Measurements from ENCODE around the gene ARL9.
A peak's percentile ranks its signal among the peaks of the same experiment; 100 is the strongest.
"Not testable (repeated sequence)": the region's sequence is repeated elsewhere in the genome, so short reads cannot be mapped to it uniquely, and the experiment has no call there.

ARL9 gene, protein sequence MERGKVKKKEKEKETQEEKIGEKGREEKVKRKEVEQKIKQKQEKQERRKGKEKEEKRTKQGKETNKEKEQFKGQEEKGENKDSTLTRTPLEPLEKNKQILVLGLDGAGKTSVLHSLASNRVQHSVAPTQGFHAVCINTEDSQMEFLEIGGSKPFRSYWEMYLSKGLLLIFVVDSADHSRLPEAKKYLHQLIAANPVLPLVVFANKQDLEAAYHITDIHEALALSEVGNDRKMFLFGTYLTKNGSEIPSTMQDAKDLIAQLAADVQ
- 0 to 0.26 (median 0.19) reads per million in 3 donors for total RNA-seq

GRCh38 chr4:56505269-56506130, at the start of gene ARL9:
Gene ARL9, plus strand, starts transcription at chr4:56505791. Its CDS starts 72 bp downstream, at chr4:56505863.
- Histone ChIP-seq H3K4me1 (ENCODE audit: control insufficient read depth, insufficient read depth, low read length, poor library complexity, severe bottlenecking) (peaks cover 10% of the 10 kb centered on the region), H3K27me3 (replicated peaks; ENCODE audit: control insufficient read depth, insufficient read depth, low read length, poor library complexity, severe bottlenecking) (no peaks in the 10 kb centered on the region), H3K27ac (ENCODE audit: insufficient read depth, low read length, poor library complexity, severe bottlenecking) (no peak within 1 kb of the TSS), H3K36me3 (ENCODE audit: control insufficient read depth, insufficient read depth, low read length) (peaks cover 9% of the 10 kb centered on the region), H3K9me3 (ENCODE audit: control insufficient read depth, low read length) (no peaks in the 10 kb centered on the region), H3K4me3 (ENCODE audit: insufficient read depth, low read depth, low read length, poor library complexity, severe bottlenecking) (peak within 1 kb of the TSS; percentile 52)
- peak; percentile 25 to 45 (median 26) for DNase-seq

GRCh38 chr4:56460085-56460484, 45.5 kb upstream of the ARL9 start:
- no peak for DNase-seq
- Histone ChIP-seq H3K27me3 (replicated peaks; ENCODE audit: control insufficient read depth, insufficient read depth, low read length, poor library complexity, severe bottlenecking) (no peaks in the 10 kb centered on the region), H3K9me3 (ENCODE audit: control insufficient read depth, low read length) (no peaks in the 10 kb centered on the region), H3K4me1 (ENCODE audit: control insufficient read depth, insufficient read depth, low read length, poor library complexity, severe bottlenecking) (no peaks in the 10 kb centered on the region), H3K4me3 (ENCODE audit: insufficient read depth, low read depth, low read length, poor library complexity, severe bottlenecking) (no peak overlapping the region), H3K36me3 (ENCODE audit: control insufficient read depth, insufficient read depth, low read length) (peaks cover 20% of the 10 kb centered on the region), H3K27ac (ENCODE audit: insufficient read depth, low read length, poor library complexity, severe bottlenecking) (no peak overlapping the region)

DNA sequence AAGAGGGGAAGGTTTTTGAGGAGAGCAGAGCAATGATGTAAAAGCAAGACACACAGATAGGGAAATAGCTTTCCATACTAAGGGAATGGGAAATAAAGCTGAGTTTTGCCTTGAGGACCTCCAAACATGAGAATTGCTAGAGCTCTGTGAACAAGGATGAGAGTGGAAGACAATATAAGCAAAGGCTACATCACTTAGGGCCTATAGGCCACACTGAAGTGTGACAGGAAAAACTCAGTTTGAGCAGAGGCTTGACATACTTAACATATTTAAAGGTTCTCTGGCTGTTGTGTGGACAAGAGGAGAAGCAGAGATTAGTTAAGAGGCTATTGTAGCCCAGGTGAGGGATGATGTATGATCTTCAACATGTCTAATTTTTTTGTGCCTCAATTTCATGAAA, 43.4 kb upstream of the ARL9 start:
- H3K9me3 ChIP-seq (ENCODE audit: control insufficient read depth, low read length) = no peaks in the 10 kb centered on the region
- peaks cover 13% of the 10 kb centered on the region for H3K4me1 ChIP-seq (ENCODE audit: control insufficient read depth, insufficient read depth, low read length, poor library complexity, severe bottlenecking)
- H3K36me3 ChIP-seq (ENCODE audit: control insufficient read depth, insufficient read depth, low read length) = peaks cover 20% of the 10 kb centered on the region
- no peak for DNase-seq
- no peak overlapping the region for H3K4me3 ChIP-seq (ENCODE audit: insufficient read depth, low read depth, low read length, poor library complexity, severe bottlenecking)
- no peak overlapping the region for H3K27ac ChIP-seq (ENCODE audit: insufficient read depth, low read length, poor library complexity, severe bottlenecking)
- H3K27me3 ChIP-seq (replicated peaks; ENCODE audit: control insufficient read depth, insufficient read depth, low read length, poor library complexity, severe bottlenecking) = no peaks in the 10 kb centered on the region

- no peaks in the 10 kb centered on the region for H3K27me3 ChIP-seq (replicated peaks; ENCODE audit: control insufficient read depth, insufficient read depth, low read length, poor library complexity, severe bottlenecking)
- peaks cover 21% of the 10 kb centered on the region for H3K4me1 ChIP-seq (ENCODE audit: control insufficient read depth, insufficient read depth, low read length, poor library complexity, severe bottlenecking)
- no peak overlapping the region for H3K27ac ChIP-seq (ENCODE audit: insufficient read depth, low read length, poor library complexity, severe bottlenecking)
- no peak for DNase-seq
- H3K9me3 ChIP-seq (ENCODE audit: control insufficient read depth, low read length) = no peaks in the 10 kb centered on the region
- H3K4me3 ChIP-seq (ENCODE audit: insufficient read depth, low read depth, low read length, poor library complexity, severe bottlenecking) = no peak overlapping the region
- peaks cover 10% of the 10 kb centered on the region for H3K36me3 ChIP-seq (ENCODE audit: control insufficient read depth, insufficient read depth, low read length)
Measured at GRCh38 chr4:56463711-56464110, 41.9 kb upstream of the ARL9 start.

- Histone ChIP-seq H3K27me3 (replicated peaks; ENCODE audit: control insufficient read depth, insufficient read depth, low read length, poor library complexity, severe bottlenecking) (no peaks in the 10 kb centered on the region), H3K9me3 (ENCODE audit: control insufficient read depth, low read length) (no peaks in the 10 kb centered on the region), H3K36me3 (ENCODE audit: control insufficient read depth, insufficient read depth, low read length) (peaks cover 9% of the 10 kb centered on the region), H3K4me1 (ENCODE audit: control insufficient read depth, insufficient read depth, low read length, poor library complexity, severe bottlenecking) (peaks cover 24% of the 10 kb centered on the region), H3K27ac (ENCODE audit: insufficient read depth, low read length, poor library complexity, severe bottlenecking) (no peak overlapping the region), H3K4me3 (ENCODE audit: insufficient read depth, low read depth, low read length, poor library complexity, severe bottlenecking) (no peak overlapping the region)
- no peak for DNase-seq
Measured at GRCh38 chr4:56464581-56464980, 41.0 kb upstream of the ARL9 start.

- peaks cover 1% of the 10 kb centered on the region for H3K36me3 ChIP-seq (ENCODE audit: control insufficient read depth, insufficient read depth, low read length)
- no peak for DNase-seq
- H3K27me3 ChIP-seq (replicated peaks; ENCODE audit: control insufficient read depth, insufficient read depth, low read length, poor library complexity, severe bottlenecking) = no peaks in the 10 kb centered on the region
- peak overlapping the region; percentile 97 for H3K4me3 ChIP-seq (ENCODE audit: insufficient read depth, low read depth, low read length, poor library complexity, severe bottlenecking)
- peaks cover 24% of the 10 kb centered on the region for H3K4me1 ChIP-seq (ENCODE audit: control insufficient read depth, insufficient read depth, low read length, poor library complexity, severe bottlenecking)
- H3K27ac ChIP-seq (ENCODE audit: insufficient read depth, low read length, poor library complexity, severe bottlenecking) = no peak overlapping the region
- H3K9me3 ChIP-seq (ENCODE audit: control insufficient read depth, low read length) = no peaks in the 10 kb centered on the region
Measured at GRCh38 chr4:56465599-56466295, 39.8 kb upstream of the ARL9 start.

- not testable (repeated sequence) for H3K36me3 ChIP-seq (ENCODE audit: control insufficient read depth, insufficient read depth, low read length); DNase-seq; H3K27me3 ChIP-seq (replicated peaks; ENCODE audit: control insufficient read depth, insufficient read depth, low read length, poor library complexity, severe bottlenecking); H3K9me3 ChIP-seq (ENCODE audit: control insufficient read depth, low read length)
- Histone ChIP-seq H3K27ac (ENCODE audit: insufficient read depth, low read length, poor library complexity, severe bottlenecking) (peak overlapping the region; percentile 80), H3K4me3 (ENCODE audit: insufficient read depth, low read depth, low read length, poor library complexity, severe bottlenecking) (peak overlapping the region; percentile 97), H3K4me1 (ENCODE audit: control insufficient read depth, insufficient read depth, low read length, poor library complexity, severe bottlenecking) (peaks cover 24% of the 10 kb centered on the region)
Measured at GRCh38 chr4:56466296-56466761, 39.3 kb upstream of the ARL9 start.

- Histone ChIP-seq H3K4me3 (ENCODE audit: insufficient read depth, low read depth, low read length, poor library complexity, severe bottlenecking) (peak overlapping the region; percentile 97), H3K4me1 (ENCODE audit: control insufficient read depth, insufficient read depth, low read length, poor library complexity, severe bottlenecking) (peaks cover 24% of the 10 kb centered on the region), H3K36me3 (ENCODE audit: control insufficient read depth, insufficient read depth, low read length) (peaks cover 11% of the 10 kb centered on the region), H3K27ac (ENCODE audit: insufficient read depth, low read length, poor library complexity, severe bottlenecking) (peak overlapping the region; percentile 80), H3K9me3 (ENCODE audit: control insufficient read depth, low read length) (no peaks in the 10 kb centered on the region), H3K27me3 (replicated peaks; ENCODE audit: control insufficient read depth, insufficient read depth, low read length, poor library complexity, severe bottlenecking) (no peaks in the 10 kb centered on the region)
- no peak for DNase-seq
Measured at GRCh38 chr4:56466910-56467283, 38.7 kb upstream of the ARL9 start.

GRCh38 chr4:56467284-56468096, 38.1 kb upstream of the ARL9 start, which contains the start of gene SRP72:
Gene SRP72, plus strand, starts transcription at chr4:56467617. Its CDS starts 19 bp downstream, at chr4:56467636.
- no peaks in the 10 kb centered on the region for H3K27me3 ChIP-seq (replicated peaks; ENCODE audit: control insufficient read depth, insufficient read depth, low read length, poor library complexity, severe bottlenecking)
- peak within 1 kb of the TSS; percentile 97 for H3K4me3 ChIP-seq (ENCODE audit: insufficient read depth, low read depth, low read length, poor library complexity, severe bottlenecking)
- peaks cover 24% of the 10 kb centered on the region for H3K4me1 ChIP-seq (ENCODE audit: control insufficient read depth, insufficient read depth, low read length, poor library complexity, severe bottlenecking)
- peak within 1 kb of the TSS; percentile 80 for H3K27ac ChIP-seq (ENCODE audit: insufficient read depth, low read length, poor library complexity, severe bottlenecking)
- H3K9me3 ChIP-seq (ENCODE audit: control insufficient read depth, low read length) = no peaks in the 10 kb centered on the region
- DNase-seq = peak; percentile 79 to 88 (median 87)
- H3K36me3 ChIP-seq (ENCODE audit: control insufficient read depth, insufficient read depth, low read length) = peaks cover 17% of the 10 kb centered on the region

Measured in effector memory CD4-positive, alpha-beta T cell (primary cell).